OCI-LY3 (cell line): ENCODE data around the gene VEZT.

ENCODE experiments used
- CTCF ChIP-seq: fragments of 200-600, 300-600 bp; sonication (generic); IDR thresholded peaks from 2 replicates; pipeline ENCODE4 v1.5.1; 2014; ENCODE audit warnings: antibody characterized with exemption, low read length, low read depth
- EZH2phosphoT487 ChIP-seq: fragments of 200-600 bp; shearing (Covaris generic); IDR thresholded peaks from 2 replicates; pipeline ENCODE4 v1.6.1; 2018; ENCODE audit warnings: antibody characterized with exemption, mixed run types, low read depth

- TF ChIP-seq CTCF (no peak), EZH2phosphoT487 (no peak)
These were observed 19.7 kb downstream of the VEZT start for GRCh38 chr12:95237315-95237714.
